IMR-90 (cell line): ENCODE measurements around the gene NCKAP5. TPM values are rescaled to one million over a fixed set of nuclear protein-coding genes. Genes with fewer than 3 reads are reported as not detected.
A peak's percentile ranks its signal among the peaks of the same experiment; 100 is the strongest.

Experiments used
- ATAC-seq: fragments of 200-7000 bp; cut with Tn5 transposase; 2 replicates; pipeline ENCODE4 v1.9.1; 2020; ENCODE audit warnings: low read depth, mild to moderate bottlenecking, moderate library complexity
- BruUV-seq: library from RNA; stranded (reverse); fragments of 400-500 nt; replicated peaks from 2 replicates; lab custom pipeline; 2021; lab: Mats Ljungman, UMichigan
- CTCF ChIA-PET: fragments of 300-600 bp; formaldehyde crosslinking; extraction: SDS; loops from one replicate; lab custom pipeline; 2021; ENCODE audit warnings: antibody characterized with exemption; lab: Yijun Ruan, JAX
- POLR2A ChIA-PET: fragments of 300-600 bp; sonication (Branson Sonifier 250); formaldehyde crosslinking; loops from one replicate; lab custom pipeline; 2022; ENCODE audit warnings: antibody characterized with exemption; ENCODE audit not compliant: unreplicated experiment; lab: Charles Lee
- DNase-seq: peaks from one replicate; pipeline ENCODE4 v3.0.0; 2013
- H2AFZ ChIP-seq: replicated peaks from 2 replicates; pipeline ENCODE3; 2013; ENCODE audit warnings: low read length, mild to moderate bottlenecking; ENCODE audit not compliant: poor library complexity
- H2AK5ac ChIP-seq: 2 replicates; pipeline ENCODE4 v1.6.1; 2013; ENCODE audit warnings: low read depth, low read length, inconsistent platforms
- H2AK9ac ChIP-seq: replicated peaks from 2 replicates; pipeline ENCODE3; 2013; ENCODE audit warnings: mild to moderate bottlenecking, low read depth, low read length, moderate library complexity; ENCODE audit not compliant: poor library complexity
- H2BK120ac ChIP-seq: 2 replicates; pipeline ENCODE4 v1.6.1; 2013; ENCODE audit warnings: low read depth, low read length, inconsistent platforms
- H2BK15ac ChIP-seq: 3 replicates; pipeline ENCODE4 v1.6.1; 2013; ENCODE audit warnings: low read depth, low read length, inconsistent platforms
- H2BK20ac ChIP-seq: 2 replicates; pipeline ENCODE4 v1.6.1; 2013; ENCODE audit warnings: low read depth, mild to moderate bottlenecking, inconsistent platforms, low read length, moderate library complexity
- H2BK5ac ChIP-seq: 2 replicates; pipeline ENCODE4 v1.6.1; 2013; ENCODE audit warnings: mild to moderate bottlenecking, low read depth, low read length, inconsistent platforms; ENCODE audit not compliant: poor library complexity, severe bottlenecking
- H3K14ac ChIP-seq: replicated peaks from 2 replicates; pipeline ENCODE4 v1.6.1; 2013; ENCODE audit warnings: low read depth, low read length, inconsistent platforms
- H3K18ac ChIP-seq: 2 replicates; pipeline ENCODE4 v1.6.1; 2013; ENCODE audit warnings: low read depth, low read length, control low read depth
- H3K23ac ChIP-seq: 2 replicates; pipeline ENCODE4 v1.6.1; 2013; ENCODE audit warnings: low read depth, low read length, inconsistent platforms
- H3K27ac ChIP-seq: 2 replicates; pipeline ENCODE4 v1.5.1; 2013; ENCODE audit warnings: mild to moderate bottlenecking, control low read depth, low read length; ENCODE audit not compliant: insufficient read depth
- H3K27me3 ChIP-seq: 2 replicates; pipeline ENCODE4 v1.6.1; 2013; ENCODE audit warnings: low read length; ENCODE audit not compliant: control insufficient read depth, insufficient read depth
- H3K36me3 ChIP-seq: 2 replicates; pipeline ENCODE4 v1.6.1; 2013; ENCODE audit warnings: low read length, mixed read lengths; ENCODE audit not compliant: control insufficient read depth, insufficient read depth
- H3K4ac ChIP-seq: 2 replicates; pipeline ENCODE4 v1.6.1; 2013; ENCODE audit warnings: low read depth, low read length, inconsistent platforms
- H3K4me1 ChIP-seq: 2 replicates; pipeline ENCODE4 v1.6.1; 2013; ENCODE audit warnings: low read length, mixed read lengths; ENCODE audit not compliant: control insufficient read depth, insufficient read depth
- H3K4me2 ChIP-seq: 2 replicates; pipeline ENCODE4 v1.6.1; 2013; ENCODE audit warnings: low read depth, mild to moderate bottlenecking, control low read depth, low read length, moderate library complexity
- H3K4me3 ChIP-seq: 2 replicates; pipeline ENCODE4 v1.5.1; 2013; ENCODE audit warnings: low read depth, mild to moderate bottlenecking, control low read depth, low read length, moderate library complexity; ENCODE audit not compliant: insufficient read depth
- H3K56ac ChIP-seq: 2 replicates; pipeline ENCODE4 v1.6.1; 2013; ENCODE audit warnings: low read length, inconsistent platforms; ENCODE audit not compliant: insufficient read depth; ENCODE audit errors: extremely low read depth
- H3K79me1 ChIP-seq, 2 experiments: 2 replicates each; pipeline ENCODE4 v1.6.1; 2013; ENCODE audit warnings: low read length in 2 of 2, inconsistent platforms in 1 of 2, low read depth in 1 of 2
- H3K9ac ChIP-seq: 2 replicates; pipeline ENCODE4 v1.6.1; 2013; ENCODE audit warnings: low read depth, low read length, control low read depth
- H3K9me1 ChIP-seq: 2 replicates; pipeline ENCODE4 v1.6.1; 2013; ENCODE audit warnings: low read length, inconsistent platforms; ENCODE audit not compliant: insufficient read depth
- H3K9me3 ChIP-seq: 2 replicates; pipeline ENCODE4 v1.6.1; 2013; ENCODE audit warnings: low read length; ENCODE audit not compliant: control insufficient read depth, insufficient read depth
- H4K20me1 ChIP-seq: 2 replicates; pipeline ENCODE4 v1.6.1; 2013; ENCODE audit warnings: low read length, inconsistent platforms; ENCODE audit not compliant: insufficient read depth
- H4K5ac ChIP-seq: 2 replicates; pipeline ENCODE4 v1.6.1; 2013; ENCODE audit warnings: mild to moderate bottlenecking, low read depth, low read length, control low read depth
- H4K8ac ChIP-seq, 2 experiments: 2 replicates each; pipeline ENCODE4 v1.6.1; 2013; ENCODE audit warnings: low read depth in 2 of 2, low read length in 2 of 2, control low read depth in 1 of 2, inconsistent platforms in 1 of 2
- H4K91ac ChIP-seq: 2 replicates; pipeline ENCODE4 v1.6.1; 2013; ENCODE audit warnings: low read depth, low read length, inconsistent platforms; ENCODE audit not compliant: insufficient read depth
- CHD1 ChIP-seq: IDR thresholded peaks from 2 replicates; pipeline ENCODE4 v1.6.1; 2012; ENCODE audit warnings: low read depth, low read length, improper control_type of control experiment
- FOS ChIP-seq: fragments of 150-350 bp; IDR thresholded peaks from 2 replicates; pipeline ENCODE4 v1.6.1; 2016; ENCODE audit warnings: low read depth, low read length
- MAZ ChIP-seq: IDR thresholded peaks from 2 replicates; pipeline ENCODE4 v1.6.1; 2012; ENCODE audit warnings: low read depth, mild to moderate bottlenecking, low read length, improper control_type of control experiment, moderate library complexity, borderline replicate concordance
- MXI1 ChIP-seq: IDR thresholded peaks from 2 replicates; pipeline ENCODE4 v1.6.1; 2012; ENCODE audit warnings: low read depth, mild to moderate bottlenecking, low read length, moderate library complexity, borderline replicate concordance
- POLR2A ChIP-seq: IDR thresholded peaks from 2 replicates; pipeline ENCODE4 v1.6.1; 2012; ENCODE audit warnings: mild to moderate bottlenecking, low read depth, low read length
- RAD21 ChIP-seq: IDR thresholded peaks from 2 replicates; pipeline ENCODE4 v1.6.1; 2012; ENCODE audit warnings: low read length, improper control_type of control experiment
- RFX5 ChIP-seq: IDR thresholded peaks from 2 replicates; pipeline ENCODE4 v1.8.0; 2012; ENCODE audit warnings: low read depth, mild to moderate bottlenecking, low read length, moderate library complexity
- SMC3 ChIP-seq: fragments of 150-350 bp; IDR thresholded peaks from 2 replicates; pipeline ENCODE4 v1.6.1; 2016; ENCODE audit warnings: low read depth, mild to moderate bottlenecking, antibody characterized with exemption, low read length, moderate library complexity
- WGBS, 2 experiments: methylation state at CpG; one replicate each; pipeline versions ENCODE4 v1.1.5 to v1.1.7; 2013; ENCODE audit warnings: missing lambda C conversion rate in 2 of 2; ENCODE audit not compliant: insufficient read length in 1 of 2; ENCODE audit errors: extremely low coverage in 2 of 2; 5-methylcytosine and 5-hydroxymethylcytosine counted together
- dilution Hi-C: fragments of 300-500 bp; cut with HindIII; formaldehyde crosslinking; loops from one replicate; pipeline ENCODE4 v1.14.3; 2018; ENCODE audit warnings: low sequenced_read_pairs; ENCODE audit not compliant: unreplicated experiment
- in situ Hi-C: fragments of 300-500 bp; cut with MboI; formaldehyde crosslinking; loops from 3 replicates; pipeline ENCODE4 v1.14.3; 2019; ENCODE audit warnings: low sequenced_read_pairs, inconsistent platforms, mixed read lengths
- intact Hi-C: fragments of 100-400 bp; cut with micrococcal nuclease; formaldehyde crosslinking; loops from 2 replicates; pipeline ENCODE4 v1.10.0; 2022
- polyA plus RNA-seq, 3 experiments: library from polyadenylated mRNA; depleted of rRNA; stranded (reverse); fragments of >200 nt; gene quantifications; 2 replicates each; pipeline ENCODE4 v1.2.3, GENCODE V29; 2012; ENCODE audit warnings: low replicate concordance in 1 of 3
- total RNA-seq: library from RNA; depleted of rRNA; stranded (reverse); fragments of >200 nt; gene quantifications from 2 replicates; pipeline ENCODE4 v1.2.3, GENCODE V29; 2012
- TF ChIP-seq, protein P1 (sequence below): fragments of 150-350 bp; IDR thresholded peaks from 2 replicates; pipeline ENCODE4 v1.6.1; 2017; ENCODE audit warnings: mild to moderate bottlenecking, antibody characterized with exemption, low read length, low read depth
- TF ChIP-seq, protein P2 (sequence below): conservative IDR thresholded peaks from 2 replicates; pipeline ENCODE4 v1.5.1; 2012; ENCODE audit warnings: mild to moderate bottlenecking, low read depth, low read length, improper control_type of control experiment

NCKAP5 gene
- total and polyA plus RNA-seq, 2 of the 4 experiments (the other 2 are of a cell fraction), result 2.7 to 3.9 TPM

DNA sequence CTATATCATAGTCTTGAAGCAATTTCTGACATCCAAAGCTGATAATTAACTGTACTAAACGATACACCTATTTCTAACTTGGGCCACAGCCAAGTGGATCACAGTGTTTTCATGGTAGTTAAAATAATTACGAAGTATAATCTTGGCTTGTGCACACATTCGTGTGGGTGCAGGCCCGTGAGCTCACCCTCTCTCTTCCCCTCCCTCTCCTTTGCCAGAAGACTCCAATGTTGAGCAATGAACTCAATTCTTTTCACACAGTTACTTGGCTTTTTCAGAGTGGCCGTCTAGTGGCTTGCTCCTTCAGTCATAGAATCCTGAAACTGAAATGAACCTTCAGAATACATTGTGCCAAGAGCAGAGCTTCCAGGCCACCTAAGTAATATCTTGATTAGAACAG, 178.7 kb downstream of the NCKAP5 start:
- no peak overlapping the region for H4K5ac ChIP-seq
- CTCF ChIA-PET, result interaction anchor here (0.5 to 1.7 kb wide), 2 partner anchors 8 to 422 kb away, joined by 3 to 6 read pairs; no protein-coding TSS in a partner anchor
- in situ Hi-C loops (no loop called here), dilution Hi-C loops (no loop called here), intact Hi-C loops (no loop called here)
- DNase-seq, result no peak
- no peak overlapping the region for H2AFZ ChIP-seq
- H2AK5ac ChIP-seq, result no peak overlapping the region
- H3K9me1 ChIP-seq, result no peaks in the 10 kb centered on the region
- no peaks in the 10 kb centered on the region for H4K20me1 ChIP-seq
- H2BK120ac ChIP-seq, result no peak overlapping the region
- H3K4me3 ChIP-seq, result no peak overlapping the region
- peaks cover 2% of the 10 kb centered on the region for H3K4me1 ChIP-seq
- POLR2A ChIA-PET, result no interaction called here
- no peak overlapping the region for H2BK15ac ChIP-seq
- WGBS, 2 experiments, result no CpG with 5 or more reads among the region's 5 CpGs
- H3K36me3 ChIP-seq, result no peaks in the 10 kb centered on the region
- H2BK5ac ChIP-seq, result no peak overlapping the region
- no peak overlapping the region for H3K4me2 ChIP-seq
- no peak overlapping the region for H3K4ac ChIP-seq
- H2AK9ac ChIP-seq, result no peak overlapping the region
- no TSS peak for BruUV-seq
- ATAC-seq, result no peak
- H3K18ac ChIP-seq, result no peak overlapping the region; the same call in 1 of the 2 replicates
- no peak overlapping the region for H3K23ac ChIP-seq
- TF ChIP-seq POLR2A, result no peak
- no peak for TF ChIP-seq SMC3
- TF ChIP-seq RFX5, result no peak
- TF ChIP-seq MAZ, result no peak
- TF ChIP-seq FOS, result no peak
- TF ChIP-seq CHD1, result no peak
- TF ChIP-seq MXI1, result no peak
- TF ChIP-seq, protein P1, sequence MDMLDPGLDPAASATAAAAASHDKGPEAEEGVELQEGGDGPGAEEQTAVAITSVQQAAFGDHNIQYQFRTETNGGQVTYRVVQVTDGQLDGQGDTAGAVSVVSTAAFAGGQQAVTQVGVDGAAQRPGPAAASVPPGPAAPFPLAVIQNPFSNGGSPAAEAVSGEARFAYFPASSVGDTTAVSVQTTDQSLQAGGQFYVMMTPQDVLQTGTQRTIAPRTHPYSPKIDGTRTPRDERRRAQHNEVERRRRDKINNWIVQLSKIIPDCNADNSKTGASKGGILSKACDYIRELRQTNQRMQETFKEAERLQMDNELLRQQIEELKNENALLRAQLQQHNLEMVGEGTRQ, result no peak
- TF ChIP-seq, protein P2, sequence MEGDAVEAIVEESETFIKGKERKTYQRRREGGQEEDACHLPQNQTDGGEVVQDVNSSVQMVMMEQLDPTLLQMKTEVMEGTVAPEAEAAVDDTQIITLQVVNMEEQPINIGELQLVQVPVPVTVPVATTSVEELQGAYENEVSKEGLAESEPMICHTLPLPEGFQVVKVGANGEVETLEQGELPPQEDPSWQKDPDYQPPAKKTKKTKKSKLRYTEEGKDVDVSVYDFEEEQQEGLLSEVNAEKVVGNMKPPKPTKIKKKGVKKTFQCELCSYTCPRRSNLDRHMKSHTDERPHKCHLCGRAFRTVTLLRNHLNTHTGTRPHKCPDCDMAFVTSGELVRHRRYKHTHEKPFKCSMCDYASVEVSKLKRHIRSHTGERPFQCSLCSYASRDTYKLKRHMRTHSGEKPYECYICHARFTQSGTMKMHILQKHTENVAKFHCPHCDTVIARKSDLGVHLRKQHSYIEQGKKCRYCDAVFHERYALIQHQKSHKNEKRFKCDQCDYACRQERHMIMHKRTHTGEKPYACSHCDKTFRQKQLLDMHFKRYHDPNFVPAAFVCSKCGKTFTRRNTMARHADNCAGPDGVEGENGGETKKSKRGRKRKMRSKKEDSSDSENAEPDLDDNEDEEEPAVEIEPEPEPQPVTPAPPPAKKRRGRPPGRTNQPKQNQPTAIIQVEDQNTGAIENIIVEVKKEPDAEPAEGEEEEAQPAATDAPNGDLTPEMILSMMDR, result no peak
- TF ChIP-seq RAD21, result no peak
- H3K9me3 ChIP-seq, result no peaks in the 10 kb centered on the region
- H3K79me1 ChIP-seq, result no peaks in the 10 kb centered on the region
- no peak overlapping the region for H3K14ac ChIP-seq
- H3K27ac ChIP-seq, result no peak overlapping the region
- H3K56ac ChIP-seq, result no peak overlapping the region
- no peak overlapping the region for H3K9ac ChIP-seq
- no peak overlapping the region for H4K8ac ChIP-seq
- H2BK20ac ChIP-seq, result peak overlapping the region; percentile 11; the same call in 1 of the 2 replicates
- H3K27me3 ChIP-seq, result no peaks in the 10 kb centered on the region
- H4K91ac ChIP-seq, result no peak overlapping the region
